Subcutaneous adipose tissue (tissue), 4 donors: Measurements from ENCODE around the gene POU4F3. TPM values are rescaled to one million over a fixed set of nuclear protein-coding genes. Genes with fewer than 3 reads are reported as not detected.

Experiments
- total RNA-seq, 4 donors: library from RNA; depleted of rRNA; stranded (reverse); fragments of >200 nt; gene quantifications; one replicate each; pipeline ENCODE4 v1.1.0, GENCODE V29; 2016
- TF ChIP-seq, protein P1 (sequence below): fragments of 450-650 bp; IDR thresholded peaks from one replicate; pipeline ENCODE4 v1.5.1; 2016; ENCODE audit warnings: low read depth, mild to moderate bottlenecking, control low read depth, antibody characterized with exemption, moderate library complexity

The POU4F3 gene
- total RNA-seq, 4 donors from 2014 or later: 0.44 TPM; not detected in 3

- TF ChIP-seq, protein P1, sequence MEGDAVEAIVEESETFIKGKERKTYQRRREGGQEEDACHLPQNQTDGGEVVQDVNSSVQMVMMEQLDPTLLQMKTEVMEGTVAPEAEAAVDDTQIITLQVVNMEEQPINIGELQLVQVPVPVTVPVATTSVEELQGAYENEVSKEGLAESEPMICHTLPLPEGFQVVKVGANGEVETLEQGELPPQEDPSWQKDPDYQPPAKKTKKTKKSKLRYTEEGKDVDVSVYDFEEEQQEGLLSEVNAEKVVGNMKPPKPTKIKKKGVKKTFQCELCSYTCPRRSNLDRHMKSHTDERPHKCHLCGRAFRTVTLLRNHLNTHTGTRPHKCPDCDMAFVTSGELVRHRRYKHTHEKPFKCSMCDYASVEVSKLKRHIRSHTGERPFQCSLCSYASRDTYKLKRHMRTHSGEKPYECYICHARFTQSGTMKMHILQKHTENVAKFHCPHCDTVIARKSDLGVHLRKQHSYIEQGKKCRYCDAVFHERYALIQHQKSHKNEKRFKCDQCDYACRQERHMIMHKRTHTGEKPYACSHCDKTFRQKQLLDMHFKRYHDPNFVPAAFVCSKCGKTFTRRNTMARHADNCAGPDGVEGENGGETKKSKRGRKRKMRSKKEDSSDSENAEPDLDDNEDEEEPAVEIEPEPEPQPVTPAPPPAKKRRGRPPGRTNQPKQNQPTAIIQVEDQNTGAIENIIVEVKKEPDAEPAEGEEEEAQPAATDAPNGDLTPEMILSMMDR: no peak
These were observed 29.5 kb downstream of the POU4F3 start for GRCh38 chr5:146368137-146368536.

DNA sequence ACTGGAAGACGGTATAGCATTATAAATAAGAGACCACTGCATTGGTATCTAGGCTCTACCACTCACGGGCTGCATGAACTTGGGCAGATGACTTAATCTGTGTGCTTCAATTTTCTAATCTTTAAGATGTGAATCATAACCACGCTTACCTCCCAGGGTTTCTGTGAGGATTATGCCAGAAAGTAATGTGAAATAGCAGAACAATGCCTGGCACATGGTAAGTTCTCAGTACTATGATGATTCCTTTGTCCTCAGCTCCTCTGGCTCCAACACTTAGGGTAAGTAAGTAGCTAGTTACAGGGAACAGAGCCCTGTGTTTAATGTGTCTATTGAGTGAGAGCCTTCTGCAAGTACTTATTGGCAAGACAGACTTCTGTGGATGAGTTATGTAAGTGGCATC is 31.1 kb downstream of the POU4F3 start:
- TF ChIP-seq, protein P1: no peak

- TF ChIP-seq, protein P1: no peak
These were observed 38.2 kb downstream of the POU4F3 start for GRCh38 chr5:146376821-146377220.

- TF ChIP-seq, protein P1: no peak
These were observed 40.3 kb downstream of the POU4F3 start for GRCh38 chr5:146378986-146379385.

GRCh38 chr5:146380714-146381113 is 42.1 kb downstream of the POU4F3 start:
- TF ChIP-seq, protein P1: no peak

GRCh38 chr5:146388386-146388785 is 49.7 kb downstream of the POU4F3 start:
- TF ChIP-seq, protein P1: no peak

- TF ChIP-seq, protein P1: no peak
These were observed 51.8 kb downstream of the POU4F3 start for GRCh38 chr5:146390469-146390868.

Other genes starting within 250 kb of the POU4F3 start
- gene PLAC8L1, start 233.3 kb upstream of the POU4F3 start, total RNA-seq: not detected
- 10 to 100 TPM; 58.6 to 98.8 (median 63.4) TPM for gene LARS1, start 156.2 kb upstream of the POU4F3 start, total RNA-seq
- 10 to 100 TPM; 16.0 to 29.1 (median 20.4) TPM for gene RBM27, start 135.2 kb upstream of the POU4F3 start, total RNA-seq
- gene TCERG1, start 108.5 kb downstream of the POU4F3 start, total RNA-seq: 100 to 1,000 TPM in 1 of 4 donors, 10 to 100 TPM in 3; 41.6 to 120 (median 59.2) TPM
- not detected for gene GPR151, start 177.4 kb downstream of the POU4F3 start, total RNA-seq